HCT116 (cell line): ENCODE data around the gene NCKAP5.

Experiments used
- CEBPB ChIP-seq: IDR thresholded peaks from 2 replicates; pipeline ENCODE4 v1.6.1; 2012; ENCODE audit warnings: low read depth
- EZH2phosphoT487 ChIP-seq: fragments of 200-600 bp; IDR thresholded peaks from 2 replicates; pipeline ENCODE4 v1.6.1; 2018; ENCODE audit warnings: antibody characterized with exemption, borderline replicate concordance
- JUND ChIP-seq: IDR thresholded peaks from 2 replicates; pipeline ENCODE4 v1.6.1; 2012
- TCF7L2 ChIP-seq: IDR thresholded peaks from 2 replicates; pipeline ENCODE4 v1.7.0; 2011; ENCODE audit warnings: borderline replicate concordance, inconsistent platforms; ENCODE audit not compliant: insufficient read depth, insufficient read length; ENCODE audit errors: extremely low read depth
- ZNF274 ChIP-seq: fragments of 200-500 bp; sonication (Bioruptor generic); IDR thresholded peaks from 2 replicates; pipeline ENCODE4 v1.6.1; 2014; ENCODE audit warnings: mild to moderate bottlenecking, low read depth, low read length, inconsistent platforms
- TF ChIP-seq, protein P1 (sequence below), 3 experiments: fragments of 200-600 bp in 1 of 3; sonication (generic) in 1 of 3; IDR thresholded peaks in 2 of 3; conservative IDR thresholded peaks in 1 of 3; 2 replicates each; pipeline ENCODE4 v1.5.1; 2012 to 2017; ENCODE audit warnings: low read depth in 2 of 3, low read length in 2 of 3, antibody characterized with exemption in 1 of 3, borderline replicate concordance in 1 of 3, control low read depth in 1 of 3, mild to moderate bottlenecking in 1 of 3, mixed read lengths in 1 of 3, mixed run types in 1 of 3, moderate library complexity in 1 of 3; ENCODE audit not compliant: insufficient read depth in 1 of 3
- TF ChIP-seq, protein P2 (sequence below): IDR thresholded peaks from 2 replicates; pipeline ENCODE4 v1.6.1; 2012; ENCODE audit warnings: low read depth

DNA sequence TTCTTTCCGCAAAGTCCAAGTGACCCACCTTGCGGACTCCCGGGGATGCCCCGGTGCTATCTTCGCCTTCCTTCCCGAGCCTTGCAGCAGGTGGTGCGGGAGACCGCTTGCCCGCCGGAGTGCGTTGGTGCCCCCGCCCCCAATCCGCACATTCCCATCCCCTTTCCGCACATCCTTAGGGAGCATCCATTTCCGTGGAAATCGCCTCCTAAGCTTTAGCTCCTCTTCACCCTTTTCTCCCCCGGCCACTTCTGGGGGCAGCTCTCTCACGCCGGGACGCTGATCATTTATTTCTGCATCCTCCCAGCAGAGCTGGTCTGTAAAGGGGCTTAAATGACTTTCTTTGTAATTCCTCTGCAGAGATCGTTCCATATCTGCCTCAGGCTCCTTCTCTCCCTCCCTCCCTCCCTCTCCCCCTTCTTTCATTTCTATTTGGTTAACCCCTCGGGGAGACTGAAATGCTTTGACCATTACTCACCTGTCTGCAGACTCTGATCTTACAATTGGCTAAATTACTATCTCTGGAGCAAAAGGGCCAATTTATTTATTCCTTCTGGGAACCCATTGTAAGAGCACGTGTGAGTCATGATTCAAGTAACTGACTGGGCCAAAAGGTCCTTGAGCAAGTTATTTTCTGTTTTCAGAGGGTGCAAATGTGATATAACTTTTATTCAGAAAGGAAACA, 897.0 kb downstream of the NCKAP5 start:
- no peak for TF ChIP-seq ZNF274
- TF ChIP-seq, protein P1, sequence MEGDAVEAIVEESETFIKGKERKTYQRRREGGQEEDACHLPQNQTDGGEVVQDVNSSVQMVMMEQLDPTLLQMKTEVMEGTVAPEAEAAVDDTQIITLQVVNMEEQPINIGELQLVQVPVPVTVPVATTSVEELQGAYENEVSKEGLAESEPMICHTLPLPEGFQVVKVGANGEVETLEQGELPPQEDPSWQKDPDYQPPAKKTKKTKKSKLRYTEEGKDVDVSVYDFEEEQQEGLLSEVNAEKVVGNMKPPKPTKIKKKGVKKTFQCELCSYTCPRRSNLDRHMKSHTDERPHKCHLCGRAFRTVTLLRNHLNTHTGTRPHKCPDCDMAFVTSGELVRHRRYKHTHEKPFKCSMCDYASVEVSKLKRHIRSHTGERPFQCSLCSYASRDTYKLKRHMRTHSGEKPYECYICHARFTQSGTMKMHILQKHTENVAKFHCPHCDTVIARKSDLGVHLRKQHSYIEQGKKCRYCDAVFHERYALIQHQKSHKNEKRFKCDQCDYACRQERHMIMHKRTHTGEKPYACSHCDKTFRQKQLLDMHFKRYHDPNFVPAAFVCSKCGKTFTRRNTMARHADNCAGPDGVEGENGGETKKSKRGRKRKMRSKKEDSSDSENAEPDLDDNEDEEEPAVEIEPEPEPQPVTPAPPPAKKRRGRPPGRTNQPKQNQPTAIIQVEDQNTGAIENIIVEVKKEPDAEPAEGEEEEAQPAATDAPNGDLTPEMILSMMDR (IDR thresholded peaks at IDR 0.05 in 2 of 3, conservative IDR thresholded peaks at IDR 0.05 in 1 of 3; ENCODE audit: borderline replicate concordance in 1 of 3, insufficient read depth in 1 of 3, low read depth in 2 of 3, low read length in 2 of 3), result no peak
- TF ChIP-seq, protein P2, sequence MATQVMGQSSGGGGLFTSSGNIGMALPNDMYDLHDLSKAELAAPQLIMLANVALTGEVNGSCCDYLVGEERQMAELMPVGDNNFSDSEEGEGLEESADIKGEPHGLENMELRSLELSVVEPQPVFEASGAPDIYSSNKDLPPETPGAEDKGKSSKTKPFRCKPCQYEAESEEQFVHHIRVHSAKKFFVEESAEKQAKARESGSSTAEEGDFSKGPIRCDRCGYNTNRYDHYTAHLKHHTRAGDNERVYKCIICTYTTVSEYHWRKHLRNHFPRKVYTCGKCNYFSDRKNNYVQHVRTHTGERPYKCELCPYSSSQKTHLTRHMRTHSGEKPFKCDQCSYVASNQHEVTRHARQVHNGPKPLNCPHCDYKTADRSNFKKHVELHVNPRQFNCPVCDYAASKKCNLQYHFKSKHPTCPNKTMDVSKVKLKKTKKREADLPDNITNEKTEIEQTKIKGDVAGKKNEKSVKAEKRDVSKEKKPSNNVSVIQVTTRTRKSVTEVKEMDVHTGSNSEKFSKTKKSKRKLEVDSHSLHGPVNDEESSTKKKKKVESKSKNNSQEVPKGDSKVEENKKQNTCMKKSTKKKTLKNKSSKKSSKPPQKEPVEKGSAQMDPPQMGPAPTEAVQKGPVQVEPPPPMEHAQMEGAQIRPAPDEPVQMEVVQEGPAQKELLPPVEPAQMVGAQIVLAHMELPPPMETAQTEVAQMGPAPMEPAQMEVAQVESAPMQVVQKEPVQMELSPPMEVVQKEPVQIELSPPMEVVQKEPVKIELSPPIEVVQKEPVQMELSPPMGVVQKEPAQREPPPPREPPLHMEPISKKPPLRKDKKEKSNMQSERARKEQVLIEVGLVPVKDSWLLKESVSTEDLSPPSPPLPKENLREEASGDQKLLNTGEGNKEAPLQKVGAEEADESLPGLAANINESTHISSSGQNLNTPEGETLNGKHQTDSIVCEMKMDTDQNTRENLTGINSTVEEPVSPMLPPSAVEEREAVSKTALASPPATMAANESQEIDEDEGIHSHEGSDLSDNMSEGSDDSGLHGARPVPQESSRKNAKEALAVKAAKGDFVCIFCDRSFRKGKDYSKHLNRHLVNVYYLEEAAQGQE, result no peak
- TF ChIP-seq CEBPB, result no peak
- no peak for TF ChIP-seq EZH2phosphoT487
- no peak; the same call in 1 of the 2 replicates for TF ChIP-seq JUND
- TF ChIP-seq TCF7L2, result no peak
